GM21367 (cell line): Measurements from ENCODE around the gene LMAN2.
"Not testable (repeated sequence)": the region's sequence is repeated elsewhere in the genome, so short reads cannot be mapped to it uniquely, and the experiment has no call there.

Experiments used
- ATAC-seq: cut with Tn5 transposase; IDR thresholded peaks from one replicate; pipeline ENCODE4 v1.9.1; 2021; ENCODE audit not compliant: unreplicated experiment

Gene LMAN2

GRCh38 chr5:177365845-177366527 lies 14.5 kb upstream of the LMAN2 start:
- ATAC-seq = no peak

GRCh38 chr5:177364159-177364962 lies 12.9 kb upstream of the LMAN2 start:
- ATAC-seq = no peak

- no peak for ATAC-seq
These were observed 12.1 kb upstream of the LMAN2 start for GRCh38 chr5:177363565-177363964.

GRCh38 chr5:177362610-177363507 lies 11.4 kb upstream of the LMAN2 start:
- peak; percentile 30 for ATAC-seq

GRCh38 chr5:177362292-177362609 lies 10.8 kb upstream of the LMAN2 start:
- ATAC-seq = no peak

- ATAC-seq = no peak
These were observed 10.2 kb upstream of the LMAN2 start for GRCh38 chr5:177361418-177362291.

- ATAC-seq = not testable (repeated sequence)
These were observed 9.3 kb upstream of the LMAN2 start for GRCh38 chr5:177360740-177361139.

GRCh38 chr5:177359860-177360259 lies 8.4 kb upstream of the LMAN2 start:
- ATAC-seq = no peak

- no peak for ATAC-seq
These were observed 8.0 kb upstream of the LMAN2 start for GRCh38 chr5:177359451-177359851.

GRCh38 chr5:177358370-177358819 lies 6.9 kb upstream of the LMAN2 start:
- no peak for ATAC-seq

GRCh38 chr5:177357459-177358351 lies 6.2 kb upstream of the LMAN2 start, which contains the start of gene RGS14:
TSS of gene RGS14 (plus strand) at chr5:177357924. CDS start at chr5:177358025, 101 bp downstream.
- ATAC-seq = peak; percentile 73

GRCh38 chr5:177357146-177357458 lies 5.6 kb upstream of the LMAN2 start:
- no peak for ATAC-seq

- ATAC-seq = no peak
These were observed 5.3 kb upstream of the LMAN2 start for GRCh38 chr5:177356746-177357145.

GRCh38 chr5:177355868-177356168 lies 4.3 kb upstream of the LMAN2 start:
- ATAC-seq = no peak

- no peak for ATAC-seq
These were observed 3.8 kb upstream of the LMAN2 start for GRCh38 chr5:177355162-177355867.

- no peak for ATAC-seq
These were observed 3.2 kb upstream of the LMAN2 start for GRCh38 chr5:177354711-177355110.

- no peak for ATAC-seq
These were observed 2.8 kb upstream of the LMAN2 start for GRCh38 chr5:177354256-177354655.

GRCh38 chr5:177353093-177353492 lies 1.6 kb upstream of the LMAN2 start:
- ATAC-seq = no peak

GRCh38 chr5:177350776-177351391 lies 584 bp downstream of the LMAN2 start:
- ATAC-seq = peak; percentile 6
